HG02973 (cell line): ENCODE results near the gene BRD8.
"Not testable (repeated sequence)": the region's sequence is repeated elsewhere in the genome, so short reads cannot be mapped to it uniquely, and the experiment has no call there.

Experiments
- ATAC-seq: cut with Tn5 transposase; IDR thresholded peaks from one replicate; pipeline ENCODE4 v1.9.1; 2021; ENCODE audit warnings: moderate library complexity; ENCODE audit not compliant: unreplicated experiment

Gene BRD8

GRCh38 chr5:138169124-138169523 lies 9.3 kb downstream of the BRD8 start:
- no peak for ATAC-seq

DNA sequence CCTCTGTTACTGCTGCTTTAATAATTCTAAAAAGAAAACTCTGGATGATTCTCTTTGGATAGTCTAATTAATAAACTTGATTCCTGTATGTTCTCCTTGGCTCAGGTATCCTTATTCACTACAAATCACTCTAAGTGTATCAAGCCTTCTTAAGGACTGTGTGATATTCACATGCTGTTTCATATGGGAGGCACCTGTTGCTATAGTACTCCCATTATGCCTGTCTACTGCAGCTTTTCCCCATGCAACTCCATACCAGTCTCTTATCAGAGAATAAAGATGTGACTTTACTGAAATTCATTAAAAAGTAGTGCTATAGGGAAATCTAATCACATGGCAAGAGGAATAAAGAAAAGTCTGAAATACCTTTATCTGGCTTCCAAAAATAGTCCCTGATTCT lies 14.7 kb downstream of the BRD8 start:
- no peak for ATAC-seq

DNA sequence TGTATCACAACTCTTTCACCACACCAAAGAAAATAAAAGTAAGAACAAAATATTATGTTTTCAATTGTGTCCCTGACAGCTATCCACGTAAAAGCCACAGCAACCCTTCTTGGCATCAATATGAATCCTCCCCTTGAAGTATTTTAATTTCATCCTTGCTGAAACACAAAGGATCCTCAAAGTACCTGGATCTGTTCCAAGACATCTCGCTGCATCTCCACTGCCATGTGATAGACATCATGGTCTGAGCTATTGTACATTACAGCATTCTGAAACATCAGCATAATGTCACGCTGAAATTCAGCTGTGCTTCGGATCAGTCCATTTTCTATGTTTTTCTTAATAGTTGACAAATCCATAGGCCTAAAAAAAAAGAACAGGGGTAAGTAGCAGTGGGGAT lies 17.7 kb downstream of the BRD8 start:
- ATAC-seq, result no peak

DNA sequence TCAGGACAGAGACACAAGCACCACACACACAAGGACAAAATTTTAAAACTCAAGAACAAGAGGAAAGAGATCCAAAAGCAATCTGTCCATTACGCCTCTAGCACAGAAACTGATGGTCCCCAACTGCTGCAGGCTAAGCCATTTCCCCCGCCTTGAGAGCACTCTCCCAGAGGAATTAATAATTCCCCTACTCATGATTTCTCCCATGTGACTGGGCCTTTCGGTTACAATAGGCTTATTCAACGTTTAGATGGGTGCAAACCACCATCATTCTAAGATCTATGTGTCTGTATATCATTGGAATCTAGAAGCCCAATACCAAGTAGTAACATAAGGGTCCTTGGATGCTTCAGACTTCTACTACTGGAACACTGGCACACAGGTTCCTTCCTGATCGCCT lies 18.8 kb downstream of the BRD8 start:
- no peak for ATAC-seq

- no peak for ATAC-seq
Measured at GRCh38 chr5:138157626-138158025, 20.8 kb downstream of the BRD8 start.

DNA sequence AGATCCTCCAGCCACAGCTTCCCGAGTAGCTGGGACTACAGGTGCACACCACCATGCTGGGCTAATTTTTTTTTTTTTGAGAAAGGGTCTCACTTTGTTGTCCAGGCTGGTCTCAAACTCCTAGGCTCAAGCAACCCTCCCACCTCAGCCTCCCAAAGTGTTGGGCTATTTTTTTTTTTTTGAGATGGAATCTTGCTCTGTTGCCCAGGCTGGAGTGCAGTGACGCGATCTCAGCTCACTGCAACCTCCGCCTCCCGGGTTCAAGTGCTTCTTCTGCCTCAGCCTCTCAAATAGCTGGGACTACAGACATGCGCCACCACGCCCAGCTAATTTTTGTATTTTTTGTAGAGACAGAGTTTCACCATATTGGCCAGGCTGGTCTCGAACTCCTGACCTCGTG lies 22.5 kb downstream of the BRD8 start:
- not testable (repeated sequence) for ATAC-seq

DNA sequence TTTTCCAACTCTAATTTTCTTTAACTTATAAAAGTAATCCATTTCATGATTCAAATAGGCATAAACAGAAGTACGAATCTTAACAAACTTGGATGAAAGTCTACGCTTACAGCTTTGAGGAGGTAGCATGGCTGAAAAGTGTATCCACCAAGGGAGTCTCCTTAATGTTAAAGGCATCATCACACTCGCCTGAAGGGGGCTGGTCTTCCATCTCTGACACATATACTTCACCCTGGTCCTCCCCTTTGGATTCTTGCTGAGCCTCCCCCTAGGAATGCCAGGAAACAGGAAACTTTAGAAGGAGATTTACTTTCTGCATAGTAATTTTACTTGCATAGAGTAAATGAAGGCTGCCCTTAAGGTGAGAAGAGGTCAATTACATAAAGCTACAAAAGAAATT lies 28.9 kb downstream of the BRD8 start:
- no peak for ATAC-seq

DNA sequence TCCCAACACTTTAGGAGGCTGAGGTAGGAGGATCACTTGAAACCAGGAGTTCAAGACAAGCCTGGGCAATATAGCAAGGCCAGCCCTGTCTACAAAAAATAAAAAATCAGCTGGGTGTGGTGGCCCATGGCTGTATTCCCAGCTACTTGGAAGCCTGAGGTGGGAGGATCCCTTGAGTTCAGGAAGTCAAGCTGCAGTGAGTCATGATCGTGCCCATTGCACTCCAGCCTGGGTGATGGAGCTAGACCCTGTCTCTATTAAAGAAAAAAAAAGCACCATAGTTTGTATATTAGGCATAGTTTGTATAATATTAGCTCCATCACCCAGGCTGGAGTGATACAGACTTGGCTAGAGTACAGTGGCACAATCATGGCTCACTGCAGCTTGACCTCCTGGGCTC lies 29.6 kb downstream of the BRD8 start:
- ATAC-seq, result no peak

GRCh38 chr5:138143578-138143977 lies 34.9 kb downstream of the BRD8 start:
- not testable (repeated sequence) for ATAC-seq

- ATAC-seq, result no peak
Measured at GRCh38 chr5:138141734-138142133, 36.7 kb downstream of the BRD8 start.

DNA sequence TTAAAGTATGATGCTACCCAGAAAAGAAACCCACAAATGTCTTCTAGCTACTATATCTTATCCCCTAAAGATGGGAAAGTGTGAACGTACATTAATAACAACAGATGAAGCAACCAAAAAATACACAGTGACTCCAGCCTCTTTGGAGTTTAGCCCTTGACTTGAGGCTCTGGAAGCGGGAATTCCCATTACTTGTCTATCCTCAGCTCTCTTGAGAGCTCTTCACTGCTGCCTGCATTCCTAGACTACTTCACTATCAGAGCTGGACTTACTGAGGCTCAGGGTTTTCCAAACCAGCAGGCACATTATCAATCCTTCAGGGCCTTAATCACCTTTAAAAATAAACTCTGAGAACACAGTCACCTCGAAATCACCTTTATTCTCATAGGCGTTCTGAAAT lies 38.2 kb downstream of the BRD8 start:
- no peak for ATAC-seq

DNA sequence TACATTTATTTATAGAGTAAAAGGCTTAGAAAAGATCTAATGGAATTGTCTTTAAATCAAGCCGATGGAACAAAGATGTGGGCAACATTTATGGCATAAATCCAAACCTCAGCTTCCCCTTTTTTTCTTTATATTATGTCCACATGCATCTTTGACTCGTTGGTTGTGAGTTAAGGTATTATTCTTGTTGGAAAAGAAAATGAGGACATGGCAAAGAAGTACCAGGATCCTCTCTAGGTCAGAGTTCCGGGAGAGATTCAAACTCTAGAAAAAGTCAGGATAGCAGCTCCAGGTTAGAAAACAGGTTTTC lies 38.7 kb downstream of the BRD8 start:
- ATAC-seq, result no peak

DNA sequence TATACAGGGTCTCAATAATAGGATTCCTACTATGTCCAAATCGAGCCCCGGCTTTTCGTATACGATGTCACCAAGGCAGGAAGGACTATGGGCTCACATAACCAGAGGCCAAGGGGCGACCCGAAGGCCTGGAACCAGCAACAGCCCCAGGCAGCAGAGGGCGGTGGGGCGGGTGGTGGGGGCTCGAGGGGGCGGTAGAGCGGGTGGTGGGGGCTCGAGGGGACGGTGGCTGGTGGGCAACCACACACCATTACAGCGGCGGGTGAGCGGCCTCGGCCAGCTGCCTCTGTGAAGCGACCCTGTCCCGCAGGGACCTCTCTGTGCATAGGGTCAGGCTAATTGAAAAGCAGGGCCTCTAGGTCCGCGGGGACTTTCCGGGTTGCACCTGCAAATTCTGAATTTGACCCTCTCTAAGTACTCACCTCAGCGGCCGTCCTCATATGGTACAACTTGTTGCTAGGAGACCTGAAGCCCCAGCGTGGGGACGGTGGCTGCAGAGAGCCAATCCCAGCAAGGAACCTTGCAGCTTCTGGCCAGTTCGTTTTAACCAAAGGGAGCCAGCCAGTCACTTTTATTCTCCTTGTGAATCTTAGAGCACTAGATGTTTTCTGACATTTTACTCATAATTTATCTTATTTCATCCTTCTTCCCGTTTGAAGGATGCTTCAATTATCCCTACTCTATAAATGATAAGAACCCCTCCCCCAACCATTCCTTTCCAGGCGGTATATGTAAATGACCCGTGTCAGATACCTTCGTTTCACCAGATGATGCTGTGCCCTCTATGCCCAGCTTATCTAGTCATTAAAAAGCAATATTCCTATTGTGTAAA lies 39.3 kb downstream of the BRD8 start, which contains the start of gene NME5:
NME5 (minus strand) TSS at position 480 of the 832 bp plus-strand sequence. CDS start 648 bp downstream, outside the sequence.
- no peak for ATAC-seq

DNA sequence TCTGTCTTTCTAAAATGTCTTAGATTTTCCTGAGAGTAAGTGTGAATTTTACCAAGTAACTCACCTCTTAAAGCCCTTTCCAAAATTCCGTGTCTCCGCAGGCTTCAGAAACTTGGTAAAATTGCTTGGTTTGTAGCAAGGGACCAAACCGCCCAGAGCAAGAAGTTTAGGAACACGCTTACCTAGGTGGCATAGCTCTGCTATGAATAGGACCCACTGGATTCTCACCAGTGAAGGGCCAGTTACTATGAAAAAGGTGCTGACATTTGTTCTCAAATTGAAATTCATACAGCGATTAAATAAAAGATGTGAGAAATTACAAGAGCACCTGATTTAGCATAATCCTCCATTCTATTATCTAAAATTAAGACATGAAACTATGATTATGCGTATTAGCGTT lies 45.9 kb downstream of the BRD8 start:
- ATAC-seq, result no peak

GRCh38 chr5:138129347-138129746 lies 49.1 kb downstream of the BRD8 start:
- ATAC-seq, result no peak

GRCh38 chr5:138128334-138128733 lies 50.1 kb downstream of the BRD8 start:
- ATAC-seq, result no peak

DNA sequence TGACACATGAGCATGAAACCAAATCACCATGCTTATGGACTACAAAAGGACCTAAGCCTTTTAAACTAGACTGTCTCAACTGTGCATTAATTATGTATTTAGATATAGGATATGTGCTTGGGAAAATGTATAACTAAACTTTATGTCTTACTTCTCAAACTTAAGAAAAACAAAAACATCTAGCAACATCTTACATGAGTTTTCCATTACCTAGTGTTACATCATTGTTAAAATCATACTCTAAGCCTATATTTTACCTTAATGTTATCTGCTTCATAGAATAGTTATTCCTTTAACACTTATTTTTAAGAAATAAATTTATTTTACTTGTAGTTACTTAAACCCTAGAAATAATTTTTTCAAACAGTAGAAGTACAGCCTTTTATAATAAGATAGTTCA lies 63.2 kb downstream of the BRD8 start:
- ATAC-seq, result no peak

DNA sequence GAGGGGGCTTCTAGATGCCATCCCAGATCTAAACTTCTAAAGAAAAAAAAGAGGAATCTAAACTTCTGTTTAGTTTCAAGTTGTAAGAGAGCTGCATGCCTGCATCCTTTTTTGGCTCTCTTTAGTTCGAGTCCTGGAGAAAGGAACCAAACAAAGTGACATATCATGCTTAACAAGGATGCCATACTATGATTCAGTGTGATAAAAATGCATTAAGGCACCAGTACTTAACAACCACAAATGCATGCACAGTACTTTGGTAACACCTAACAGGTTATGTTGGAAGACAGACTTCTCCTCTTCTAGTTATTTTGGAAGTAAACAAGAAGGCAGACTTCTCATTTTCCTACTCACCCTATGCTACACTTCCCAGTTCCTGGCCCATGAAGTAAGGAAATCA lies 66.5 kb downstream of the BRD8 start:
- ATAC-seq, result no peak

GRCh38 chr5:138111181-138111580 lies 67.2 kb downstream of the BRD8 start:
- ATAC-seq, result no peak

- ATAC-seq, result no peak
Measured at GRCh38 chr5:138110266-138110963, 68.0 kb downstream of the BRD8 start.

GRCh38 chr5:138109463-138110265 lies 68.8 kb downstream of the BRD8 start:
- ATAC-seq, result no peak

GRCh38 chr5:138107213-138107612 lies 71.2 kb downstream of the BRD8 start:
- ATAC-seq, result no peak
